Lung (tissue), 12 donors: ENCODE data around the gene CFAP119. TPM values are rescaled to one million over a fixed set of nuclear protein-coding genes. Genes with fewer than 3 reads are reported as not detected.

ENCODE experiments used
- ATAC-seq: fragments of 200-7000 bp; cut with Tn5 transposase; one replicate; pipeline ENCODE4 v1.9.1; 2020; ENCODE audit warnings: moderate number of reproducible peaks; ENCODE audit not compliant: insufficient read depth, low FRiP score
- DNase-seq, 3 donors: peaks; one replicate each; pipeline ENCODE4 v3.0.0-alpha.2; 2013 to 2017
- H3K27ac ChIP-seq, 2 donors: one replicate each; pipeline ENCODE4 v1.5.1; 2013; ENCODE audit warnings: mild to moderate bottlenecking in 2 of 2, moderate library complexity in 2 of 2, control low read depth in 1 of 2, inconsistent platforms in 1 of 2, low read depth in 1 of 2, low read length in 1 of 2
- H3K27me3 ChIP-seq, 3 donors: one replicate each; pipeline ENCODE4 v1.5.1; 2013; ENCODE audit warnings: low read length in 2 of 3; ENCODE audit not compliant: control insufficient read depth in 3 of 3, insufficient read depth in 3 of 3
- H3K36me3 ChIP-seq, 4 donors: one replicate each; pipeline ENCODE4 v1.5.1; 2013; ENCODE audit warnings: low read length in 4 of 4, mild to moderate bottlenecking in 1 of 4, moderate library complexity in 1 of 4; ENCODE audit not compliant: control insufficient read depth in 4 of 4, insufficient read depth in 4 of 4
- H3K4me1 ChIP-seq, 5 donors: one replicate each; pipeline ENCODE4 v1.5.1; 2013; ENCODE audit warnings: low read length in 5 of 5, mild to moderate bottlenecking in 2 of 5, moderate library complexity in 1 of 5; ENCODE audit not compliant: control insufficient read depth in 5 of 5, insufficient read depth in 5 of 5
- H3K4me3 ChIP-seq: one replicate; pipeline ENCODE4 v1.5.1; 2013; ENCODE audit warnings: mild to moderate bottlenecking, control low read depth, moderate library complexity
- H3K9ac ChIP-seq, 2 donors: one replicate each; pipeline ENCODE4 v1.5.1; 2013; ENCODE audit warnings: low read length in 2 of 2, control low read depth in 1 of 2; ENCODE audit not compliant: insufficient read depth in 1 of 2
- H3K9me3 ChIP-seq, 4 donors: one replicate each; pipeline ENCODE4 v1.5.1; 2013; ENCODE audit warnings: low read length in 3 of 4, mild to moderate bottlenecking in 1 of 4, moderate library complexity in 1 of 4; ENCODE audit not compliant: control insufficient read depth in 4 of 4, insufficient read depth in 3 of 4
- WGBS, 2 donors: extraction: QIAGEN DNeasy Blood & Tissue Kit; methylation state at CpG; one replicate each; pipeline ENCODE4 v1.1.7; 2013; 5-methylcytosine and 5-hydroxymethylcytosine counted together
- polyA plus RNA-seq, 2 donors: library from polyadenylated mRNA; stranded (reverse); fragments of 200-250 nt; gene quantifications; one replicate each; pipeline ENCODE4 v1.2.1, GENCODE V29; 2013
- total RNA-seq, 2 donors: library from RNA; depleted of rRNA in 1 of 2; stranded (reverse); fragments of >200 nt in 1 of 2; gene quantifications; one replicate each; pipeline ENCODE4 v1.2.1, GENCODE V29; 2014 to 2021
- TF ChIP-seq, protein P1 (sequence below): IDR thresholded peaks from 2 replicates; pipeline ENCODE4 v1.5.1; 2012; ENCODE audit warnings: mild to moderate bottlenecking; ENCODE audit errors: control extremely low read depth, extremely low read depth
- donor health status: control.
- donor health status: control.
- donor health status: Bipolar disorder and iron deficiency.
- donor health status: healthy.
- donor health status: DM: yes; HTN: yes; CAD: no.

The CFAP119 gene
- total and polyA plus RNA-seq, 4 donors, result 7.3 to 29.5 (median 16.7) TPM

GRCh38 chr16:30750201-30750600, 11.7 kb downstream of the CFAP119 start:
- H3K9me3 ChIP-seq, result no peaks in the 10 kb centered on the region
- ATAC-seq (no peak), DNase-seq (no peak)
- TF ChIP-seq, protein P1, sequence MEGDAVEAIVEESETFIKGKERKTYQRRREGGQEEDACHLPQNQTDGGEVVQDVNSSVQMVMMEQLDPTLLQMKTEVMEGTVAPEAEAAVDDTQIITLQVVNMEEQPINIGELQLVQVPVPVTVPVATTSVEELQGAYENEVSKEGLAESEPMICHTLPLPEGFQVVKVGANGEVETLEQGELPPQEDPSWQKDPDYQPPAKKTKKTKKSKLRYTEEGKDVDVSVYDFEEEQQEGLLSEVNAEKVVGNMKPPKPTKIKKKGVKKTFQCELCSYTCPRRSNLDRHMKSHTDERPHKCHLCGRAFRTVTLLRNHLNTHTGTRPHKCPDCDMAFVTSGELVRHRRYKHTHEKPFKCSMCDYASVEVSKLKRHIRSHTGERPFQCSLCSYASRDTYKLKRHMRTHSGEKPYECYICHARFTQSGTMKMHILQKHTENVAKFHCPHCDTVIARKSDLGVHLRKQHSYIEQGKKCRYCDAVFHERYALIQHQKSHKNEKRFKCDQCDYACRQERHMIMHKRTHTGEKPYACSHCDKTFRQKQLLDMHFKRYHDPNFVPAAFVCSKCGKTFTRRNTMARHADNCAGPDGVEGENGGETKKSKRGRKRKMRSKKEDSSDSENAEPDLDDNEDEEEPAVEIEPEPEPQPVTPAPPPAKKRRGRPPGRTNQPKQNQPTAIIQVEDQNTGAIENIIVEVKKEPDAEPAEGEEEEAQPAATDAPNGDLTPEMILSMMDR, result no peak
- WGBS, 2 donors, result 90 to 95% methylated on average over 4 of the region's 4 CpGs
- H3K9ac ChIP-seq, result no peak overlapping the region
- no peak overlapping the region for H3K27ac ChIP-seq
- H3K27me3 ChIP-seq, result no peaks in the 10 kb centered on the region
- H3K4me1 ChIP-seq, result peaks cover 0 to 5% (median 3%) of the 10 kb centered on the region in 5 donors
- peaks cover 0 to 22% (median 7%) of the 10 kb centered on the region in 4 donors for H3K36me3 ChIP-seq
- no peak overlapping the region for H3K4me3 ChIP-seq

DNA sequence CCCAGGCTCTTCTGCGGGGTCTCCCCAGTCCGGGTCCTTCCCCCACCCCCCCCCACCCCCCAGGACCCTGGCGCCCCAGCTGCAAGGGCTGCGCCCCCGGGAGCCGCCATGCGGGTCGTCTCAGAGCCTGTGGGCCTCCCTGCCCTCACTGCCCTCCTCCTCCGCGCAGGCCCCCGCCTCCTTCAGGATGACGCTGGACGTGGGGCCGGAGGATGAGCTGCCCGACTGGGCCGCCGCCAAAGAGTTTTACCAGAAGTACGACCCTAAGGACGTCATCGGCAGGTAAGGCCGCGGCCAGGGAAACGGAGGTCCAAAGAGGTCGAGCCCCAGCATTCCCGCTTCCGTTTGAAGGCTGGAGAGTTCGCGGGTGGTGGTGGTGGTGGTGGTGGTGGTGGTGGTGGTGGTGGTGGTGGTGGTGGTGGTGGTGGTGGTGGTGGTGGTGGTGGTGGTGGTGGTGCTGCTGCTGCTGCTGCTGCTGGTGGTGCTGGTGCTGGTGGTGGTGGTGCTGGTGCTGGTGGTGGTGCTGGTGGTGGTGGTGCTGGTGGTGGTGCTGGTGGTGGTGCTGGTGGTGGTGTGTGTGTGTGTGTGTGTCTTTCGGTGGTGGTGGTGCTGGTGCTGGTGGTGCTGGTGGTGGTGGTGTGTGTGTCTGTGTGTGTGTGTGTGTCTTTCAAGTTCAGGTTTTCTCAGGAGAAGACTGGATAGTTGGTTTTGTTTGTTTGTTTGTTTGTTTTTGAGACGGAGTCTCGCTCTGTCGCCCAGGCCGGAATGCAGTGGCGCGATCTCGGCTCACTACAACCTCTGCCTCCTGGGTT, 13.0 kb downstream of the CFAP119 start:
- Histone ChIP-seq H3K4me3 (peak overlapping the region; percentile 73), H3K9me3 (no peaks in the 10 kb centered on the region), H3K27ac (peak overlapping the region; percentile 77 to 85), H3K9ac (no peak overlapping the region), H3K4me1 (peaks cover 0 to 5% (median 3%) of the 10 kb centered on the region in 5 donors), H3K27me3 (no peaks in the 10 kb centered on the region), H3K36me3 (peaks cover 0 to 17% (median 8%) of the 10 kb centered on the region in 4 donors)
- ATAC-seq, result peak; percentile 5
- TF ChIP-seq, protein P1, result no peak
- WGBS, 2 donors, result 14 to 23% methylated on average over 23 to 36 of the region's 36 CpGs
- peak in 1 of 3 donors; percentile 44 for DNase-seq

- Histone ChIP-seq H3K4me1 (peaks cover 0 to 5% (median 3%) of the 10 kb centered on the region in 5 donors), H3K36me3 (peaks cover 0 to 14% (median 10%) of the 10 kb centered on the region in 4 donors), H3K9me3 (no peaks in the 10 kb centered on the region), H3K27me3 (no peaks in the 10 kb centered on the region), H3K9ac (peak within 1 kb of the TSS; percentile 26 to 75), H3K27ac (peak within 1 kb of the TSS; percentile 83 to 93), H3K4me3 (peak within 1 kb of the TSS; percentile 78)
- ATAC-seq (peak; percentile 98), DNase-seq (peak; percentile 99)
- TF ChIP-seq, protein P1, result no peak
- 2 to 5% methylated on average over 60 of the region's 60 CpGs for WGBS, 2 donors
Observed at GRCh38 chr16:30747799-30748633, 13.8 kb downstream of the CFAP119 start, which contains the start of gene PHKG2. Gene PHKG2 (plus strand): TSS chr16:30748425. CDS start chr16:30748821, 396 bp downstream.
